CD14-positive monocyte (primary cell): Measurements from ENCODE around the gene PCDH10. TPM values are rescaled to one million over a fixed set of nuclear protein-coding genes. Genes with fewer than 3 reads are reported as not detected.

Experiments
- DNase-seq, 3 donors: peaks; one replicate each; pipeline ENCODE4 v3.0.0-alpha.2; 2011 to 2022
- H2AFZ ChIP-seq: 2 replicates; pipeline ENCODE4 v1.6.0; 2012; ENCODE audit warnings: mild to moderate bottlenecking, low read depth, low read length, inconsistent platforms; ENCODE audit not compliant: insufficient read depth, poor library complexity, severe bottlenecking
- H3K27ac ChIP-seq, 2 donors: 1 replicate in 1 of 2; 2 replicates in 1 of 2; pipeline ENCODE4 v1.5.1; 2012 to 2013; ENCODE audit warnings: low read length in 2 of 2, control low read depth in 1 of 2, inconsistent platforms in 1 of 2, low read depth in 1 of 2, mild to moderate bottlenecking in 1 of 2
- H3K27me3 ChIP-seq, 2 donors: one replicate each; pipeline versions ENCODE4 v1.6.0 to v1.6.1; 2011 to 2013; ENCODE audit warnings: low read length in 2 of 2; ENCODE audit not compliant: control insufficient read depth in 2 of 2, insufficient read depth in 2 of 2
- H3K36me3 ChIP-seq, 2 donors: replicated peaks in 1 of 2; 1 replicate in 1 of 2; 2 replicates in 1 of 2; pipeline versions ENCODE4 v1.5.1 to v1.6.1; 2012 to 2013; ENCODE audit warnings: low read length in 2 of 2, control low read depth in 1 of 2, inconsistent platforms in 1 of 2, mild to moderate bottlenecking in 1 of 2; ENCODE audit not compliant: insufficient read depth in 2 of 2, control insufficient read depth in 1 of 2
- H3K4me1 ChIP-seq, 2 donors: 1 replicate in 1 of 2; 2 replicates in 1 of 2; pipeline versions ENCODE4 v1.5.1 to v1.6.1; 2012 to 2013; ENCODE audit warnings: low read length in 2 of 2, control low read depth in 1 of 2, inconsistent platforms in 1 of 2, mild to moderate bottlenecking in 1 of 2, moderate library complexity in 1 of 2; ENCODE audit not compliant: insufficient read depth in 2 of 2, control insufficient read depth in 1 of 2
- H3K4me2 ChIP-seq: replicated peaks from 2 replicates; pipeline ENCODE3; 2012; ENCODE audit warnings: low read length, moderate library complexity, mild to moderate bottlenecking; ENCODE audit not compliant: poor library complexity, severe bottlenecking; ENCODE audit errors: extremely low read depth
- H3K4me3 ChIP-seq, 3 experiments: fragments of 200-600 bp in 1 of 3; sonication (generic) in 1 of 3; replicated peaks in 1 of 3; 1 replicate in 2 of 3; 2 replicates in 1 of 3; pipeline ENCODE4 v1.5.1; 2011 to 2013; ENCODE audit warnings: low read length in 3 of 3, mild to moderate bottlenecking in 3 of 3, control low read depth in 2 of 3, low read depth in 2 of 3, inconsistent platforms in 1 of 3, moderate library complexity in 1 of 3
- H3K79me2 ChIP-seq: 2 replicates; pipeline ENCODE4 v1.6.0; 2012; ENCODE audit warnings: mild to moderate bottlenecking, control low read depth, inconsistent platforms, low read length, moderate library complexity; ENCODE audit not compliant: insufficient read depth
- H3K9ac ChIP-seq: 2 replicates; pipeline ENCODE4 v1.6.0; 2017; ENCODE audit warnings: low read length, mild to moderate bottlenecking; ENCODE audit not compliant: insufficient read depth, poor library complexity, severe bottlenecking
- H3K9me3 ChIP-seq, 2 donors: replicated peaks in 1 of 2; 1 replicate in 1 of 2; 2 replicates in 1 of 2; pipeline versions ENCODE4 v1.5.1 to v1.6.1; 2012 to 2013; ENCODE audit warnings: low read length in 2 of 2, control low read depth in 1 of 2; ENCODE audit not compliant: control insufficient read depth in 1 of 2, insufficient read depth in 1 of 2
- H4K20me1 ChIP-seq: 2 replicates; pipeline ENCODE4 v1.6.0; 2012; ENCODE audit warnings: mild to moderate bottlenecking, low read length, control low read depth, moderate library complexity; ENCODE audit not compliant: insufficient read depth
- H3K27ac Mint-ChIP-seq, 7 donors: one replicate each; pipeline ENCODE4 v1.8.0; 2020; ENCODE audit warnings: mild to moderate bottlenecking in 7 of 7, mixed read lengths in 7 of 7, moderate library complexity in 6 of 7, inconsistent platforms in 2 of 7
- H3K27me3 Mint-ChIP-seq, 3 donors: one replicate each; pipeline ENCODE4 v1.8.0; 2021 to 2022; ENCODE audit warnings: low read depth in 3 of 3, mild to moderate bottlenecking in 3 of 3, mixed read lengths in 3 of 3, moderate library complexity in 3 of 3, inconsistent platforms in 1 of 3
- H3K36me3 Mint-ChIP-seq, 2 donors: one replicate each; pipeline ENCODE4 v1.8.0; 2020; ENCODE audit warnings: mixed read lengths in 2 of 2, inconsistent platforms in 1 of 2, mild to moderate bottlenecking in 1 of 2
- H3K4me1 Mint-ChIP-seq: one replicate; pipeline ENCODE4 v1.8.0; 2020; ENCODE audit warnings: mild to moderate bottlenecking, mixed read lengths
- H3K4me3 Mint-ChIP-seq, 2 donors: one replicate each; pipeline ENCODE4 v1.8.0; 2020; ENCODE audit warnings: mild to moderate bottlenecking in 2 of 2, mixed read lengths in 2 of 2, moderate library complexity in 1 of 2
- H3K9me3 Mint-ChIP-seq, 7 donors: one replicate each; pipeline ENCODE4 v1.8.0; 2020 to 2022; ENCODE audit warnings: mixed read lengths in 7 of 7, mild to moderate bottlenecking in 6 of 7, moderate library complexity in 6 of 7, inconsistent platforms in 2 of 7
- CTCF ChIP-seq: fragments of 200-600 bp; IDR thresholded peaks from one replicate; pipeline ENCODE4 v1.8.0; 2022; ENCODE audit warnings: antibody characterized with exemption, mild to moderate bottlenecking
- WGBS: methylation state at CpG from one replicate; pipeline ENCODE4 v1.1.5; 2013; ENCODE audit warnings: missing lambda C conversion rate; ENCODE audit not compliant: insufficient coverage; 5-methylcytosine and 5-hydroxymethylcytosine counted together
- intact Hi-C, 2 donors: fragments of 100-400 bp; cut with micrococcal nuclease; formaldehyde crosslinking; loops; one replicate each; pipeline versions ENCODE4 v1.15.0 to v1.15.1; 2023
- polyA plus RNA-seq, 3 donors: library from polyadenylated mRNA; depleted of rRNA in 1 of 3; unstranded in 2 of 3; stranded (reverse) in 1 of 3; fragments of 300-500 nt in 2 of 3; fragments of >200 nt in 1 of 3; fragmentation: Illumina TruSeq in 2 of 3; gene quantifications; 1 replicate in 2 of 3; 2 replicates in 1 of 3; pipeline ENCODE4 v1.2.3, GENCODE V29; 2012 to 2021

PCDH10 gene
- polyA plus RNA-seq, 3 donors = not detected

DNA sequence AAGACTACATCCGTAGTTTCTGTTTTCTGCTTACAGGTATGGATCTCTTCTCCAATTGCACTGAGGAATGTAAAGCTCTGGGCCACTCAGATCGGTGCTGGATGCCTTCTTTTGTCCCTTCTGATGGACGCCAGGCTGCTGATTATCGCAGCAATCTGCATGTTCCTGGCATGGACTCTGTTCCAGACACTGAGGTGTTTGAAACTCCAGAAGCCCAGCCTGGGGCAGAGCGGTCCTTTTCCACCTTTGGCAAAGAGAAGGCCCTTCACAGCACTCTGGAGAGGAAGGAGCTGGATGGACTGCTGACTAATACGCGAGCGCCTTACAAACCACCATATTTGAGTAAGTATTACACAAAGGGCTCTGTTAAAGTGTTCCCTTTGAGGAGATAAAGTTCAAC is 13.8 kb downstream of the PCDH10 start:
- H3K4me2 ChIP-seq = no peak overlapping the region
- no peaks in the 10 kb centered on the region for H3K27me3 ChIP-seq
- no peak overlapping the region for H3K4me3 ChIP-seq
- H2AFZ ChIP-seq = no peak overlapping the region
- Mint-ChIP-seq H3K27ac (no peak overlapping the region), H3K27me3 (peaks cover 1 to 3% (median 2%) of the 10 kb centered on the region in 3 donors), H3K4me1 (no peaks in the 10 kb centered on the region), H3K4me3 (no peak overlapping the region), H3K36me3 (no peaks in the 10 kb centered on the region), H3K9me3 (no peaks in the 10 kb centered on the region)
- H3K27ac ChIP-seq = no peak overlapping the region
- TF ChIP-seq CTCF = no peak
- intact Hi-C loops = no loop called here
- no peak for DNase-seq
- 83% methylated on average over 4 of the region's 8 CpGs for WGBS
- no peaks in the 10 kb centered on the region for H3K4me1 ChIP-seq
- H3K9ac ChIP-seq = no peak overlapping the region
- no peaks in the 10 kb centered on the region for H3K36me3 ChIP-seq
- H3K9me3 ChIP-seq = no peaks in the 10 kb centered on the region
- H4K20me1 ChIP-seq = no peaks in the 10 kb centered on the region
- H3K79me2 ChIP-seq = no peaks in the 10 kb centered on the region

DNA sequence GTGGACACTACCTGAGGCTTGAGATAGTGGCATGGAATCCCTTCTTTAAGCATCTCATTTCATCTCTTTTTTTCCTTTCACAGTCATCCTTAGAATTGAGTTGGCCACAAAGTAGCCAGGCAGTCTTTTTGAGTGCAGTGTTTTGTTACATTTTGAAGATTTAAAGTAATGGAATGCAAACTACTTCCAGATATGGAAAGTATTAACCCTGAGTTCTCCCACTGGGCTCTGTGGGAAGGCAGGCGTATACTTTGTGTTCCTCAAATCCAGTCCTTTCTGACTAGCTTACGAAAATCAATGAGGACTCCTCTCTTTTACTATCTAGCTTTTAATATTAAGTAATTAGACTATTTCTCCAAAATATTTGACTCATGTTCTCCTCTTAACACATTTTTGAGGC is 29.9 kb downstream of the PCDH10 start:
- intact Hi-C loops = no loop called here
- Mint-ChIP-seq H3K36me3 (no peaks in the 10 kb centered on the region), H3K27ac (no peak overlapping the region), H3K27me3 (no peaks in the 10 kb centered on the region), H3K9me3 (no peaks in the 10 kb centered on the region), H3K4me1 (no peaks in the 10 kb centered on the region), H3K4me3 (no peak overlapping the region)
- no peak for DNase-seq
- no CpG with 5 or more reads among the region's 2 CpGs for WGBS
- H3K9ac ChIP-seq = no peak overlapping the region
- H3K36me3 ChIP-seq = no peaks in the 10 kb centered on the region
- no peaks in the 10 kb centered on the region for H3K4me1 ChIP-seq
- H2AFZ ChIP-seq = no peak overlapping the region
- H3K4me2 ChIP-seq = no peak overlapping the region
- no peak for TF ChIP-seq CTCF
- no peaks in the 10 kb centered on the region for H4K20me1 ChIP-seq
- no peak overlapping the region for H3K27ac ChIP-seq
- no peak overlapping the region for H3K4me3 ChIP-seq
- H3K9me3 ChIP-seq = no peaks in the 10 kb centered on the region
- H3K27me3 ChIP-seq = no peaks in the 10 kb centered on the region
- H3K79me2 ChIP-seq = no peaks in the 10 kb centered on the region
